CD4-positive, alpha-beta memory T cell (primary cell): ENCODE measurements around the gene EXOC4. TPM values are rescaled to one million over a fixed set of nuclear protein-coding genes. Genes with fewer than 3 reads are reported as not detected.
A peak's percentile ranks its signal among the peaks of the same experiment; 100 is the strongest.

ENCODE experiments used
- CTCF ChIA-PET: fragments of 350-600 bp; sonication (Branson Sonifier 250); formaldehyde crosslinking; loops from one replicate; lab custom pipeline; 2021; ENCODE audit warnings: inconsistent platforms; ENCODE audit not compliant: partially characterized antibody; lab: Charles Lee
- POLR2A ChIA-PET: fragments of 350-600 bp; sonication (Branson Sonifier 250); formaldehyde crosslinking; loops from one replicate; lab custom pipeline; 2021; ENCODE audit not compliant: partially characterized antibody; lab: Charles Lee
- DNase-seq, 5 donors: peaks; one replicate each; pipeline versions ENCODE4 v3.0.0 to v3.0.0-alpha.2; 2020 to 2022; ENCODE audit warnings: mixed read lengths in 1 of 5
- H3K27ac ChIP-seq: one replicate; pipeline ENCODE4 v1.7.0; 2013; ENCODE audit warnings: low read depth, low read length
- H3K27me3 ChIP-seq: 2 replicates; pipeline ENCODE4 v1.7.0; 2013; ENCODE audit warnings: mild to moderate bottlenecking, low read length, moderate library complexity; ENCODE audit not compliant: insufficient read depth
- H3K36me3 ChIP-seq: 2 replicates; pipeline ENCODE4 v1.7.0; 2013; ENCODE audit warnings: mild to moderate bottlenecking, low read length, moderate library complexity; ENCODE audit not compliant: insufficient read depth
- H3K4me1 ChIP-seq: 2 replicates; pipeline ENCODE4 v1.7.0; 2013; ENCODE audit warnings: mild to moderate bottlenecking, low read length, moderate library complexity; ENCODE audit not compliant: insufficient read depth
- H3K4me3 ChIP-seq, 2 donors: one replicate each; pipeline ENCODE4 v1.7.0; 2013; ENCODE audit warnings: low read length in 2 of 2, mild to moderate bottlenecking in 1 of 2
- H3K9me3 ChIP-seq, 2 donors: one replicate each; pipeline ENCODE4 v1.7.0; 2013; ENCODE audit warnings: low read length in 2 of 2, control low read depth in 1 of 2; ENCODE audit not compliant: control insufficient read depth in 1 of 2
- H3K27ac Mint-ChIP-seq, 7 donors: one replicate each; pipeline ENCODE4 v1.8.0; 2020 to 2021; ENCODE audit warnings: mixed read lengths in 7 of 7, mild to moderate bottlenecking in 6 of 7, inconsistent platforms in 3 of 7, moderate library complexity in 3 of 7
- H3K27me3 Mint-ChIP-seq, 2 donors: one replicate each; pipeline ENCODE4 v1.8.0; 2020 to 2021; ENCODE audit warnings: mixed read lengths in 2 of 2
- H3K36me3 Mint-ChIP-seq, 2 donors: one replicate each; pipeline ENCODE4 v1.8.0; 2020 to 2021; ENCODE audit warnings: mixed read lengths in 2 of 2, inconsistent platforms in 1 of 2, mild to moderate bottlenecking in 1 of 2
- H3K4me1 Mint-ChIP-seq, 4 donors: one replicate each; pipeline ENCODE4 v1.8.0; 2020 to 2021; ENCODE audit warnings: mixed read lengths in 4 of 4, mild to moderate bottlenecking in 1 of 4
- H3K4me3 Mint-ChIP-seq, 8 donors: one replicate each; pipeline ENCODE4 v1.8.0; 2020 to 2021; ENCODE audit warnings: mixed read lengths in 8 of 8, mild to moderate bottlenecking in 7 of 8, moderate library complexity in 6 of 8, inconsistent platforms in 3 of 8
- H3K9me3 Mint-ChIP-seq, 8 donors: one replicate each; pipeline ENCODE4 v1.8.0; 2020 to 2021; ENCODE audit warnings: mixed read lengths in 8 of 8, mild to moderate bottlenecking in 5 of 8, inconsistent platforms in 3 of 8, moderate library complexity in 1 of 8
- intact Hi-C: fragments of 100-400 bp; cut with micrococcal nuclease; formaldehyde crosslinking; loops from one replicate; pipeline ENCODE4 v1.15.1; 2023
- polyA plus RNA-seq, 2 donors: library from polyadenylated mRNA; unstranded; fragments of 300-500 nt; fragmentation: Illumina TruSeq; gene quantifications; one replicate each; pipeline ENCODE4 v1.2.3, GENCODE V29; 2021
- total RNA-seq, 2 experiments: library from RNA; stranded (reverse); gene quantifications; one replicate each; pipeline ENCODE4 v1.2.3, GENCODE V29; 2021

The EXOC4 gene
- total and polyA plus RNA-seq, 4 experiments from 2014 or later: 33.8 to 81.2 (median 58.1) TPM

DNA sequence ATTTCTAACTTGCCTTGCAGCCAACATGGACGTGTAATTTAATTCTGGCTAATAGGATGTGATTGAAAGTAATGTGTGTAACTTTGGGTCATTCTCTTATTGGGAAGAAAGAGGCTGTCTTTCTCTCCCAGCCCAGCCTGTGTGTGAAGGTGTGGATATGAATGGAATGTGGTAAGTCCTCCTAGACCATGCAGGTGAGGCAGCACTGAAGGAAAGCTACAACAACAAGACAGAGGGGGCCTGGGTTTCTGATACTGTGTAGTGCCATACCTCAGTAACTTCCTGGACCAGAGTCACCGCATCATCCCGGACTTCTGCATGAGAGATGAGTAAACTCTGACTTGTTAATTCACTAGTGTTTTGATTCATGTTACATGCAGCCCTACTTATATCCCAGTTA lies 237.0 kb downstream of the EXOC4 start:
- POLR2A ChIA-PET: no interaction called here
- Mint-ChIP-seq H3K4me3 (no peak overlapping the region), H3K36me3 (peaks cover 16 to 53% of the 10 kb centered on the region in 2 donors), H3K9me3 (peaks cover 0 to 4% (median 0%) of the 10 kb centered on the region in 8 donors), H3K4me1 (peaks cover 0 to 5% (median 3%) of the 10 kb centered on the region in 4 donors), H3K27ac (no peak overlapping the region), H3K27me3 (no peaks in the 10 kb centered on the region)
- Histone ChIP-seq H3K27ac (no peak overlapping the region), H3K36me3 (no peaks in the 10 kb centered on the region), H3K4me1 (no peaks in the 10 kb centered on the region), H3K9me3 (no peaks in the 10 kb centered on the region), H3K27me3 (no peaks in the 10 kb centered on the region), H3K4me3 (no peak overlapping the region)
- intact Hi-C loops: no loop called here
- CTCF ChIA-PET: no interaction called here
- no peak for DNase-seq

DNA sequence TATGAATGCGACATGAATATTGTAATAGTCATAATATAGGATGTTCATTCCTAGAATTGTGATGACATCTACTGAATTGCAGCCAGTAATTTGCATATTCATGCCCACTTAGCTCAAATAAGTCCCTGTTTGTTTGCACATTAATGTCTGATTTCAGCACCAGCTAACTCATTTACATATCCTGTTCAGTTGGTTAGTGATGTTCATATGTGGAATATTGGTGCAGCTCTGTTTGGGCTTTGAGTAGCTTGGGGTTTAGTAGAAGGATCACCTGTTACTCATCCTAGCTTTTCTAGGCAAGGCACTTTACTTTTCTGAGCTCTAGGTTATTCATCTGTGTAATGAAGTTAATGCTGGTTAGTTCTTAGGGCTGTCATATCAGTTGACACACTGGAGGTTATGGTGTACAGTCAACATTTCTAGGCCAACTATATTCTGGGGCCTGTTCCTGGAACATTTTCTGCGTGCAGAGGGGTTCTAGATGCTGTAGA lies 238.4 kb downstream of the EXOC4 start:
- no peak overlapping the region for H3K4me3 Mint-ChIP-seq
- H3K27ac Mint-ChIP-seq: no peak overlapping the region

GRCh38 chr7:133491846-133492652 lies 239.2 kb downstream of the EXOC4 start:
- Mint-ChIP-seq H3K4me3 (no peak overlapping the region), H3K27me3 (no peaks in the 10 kb centered on the region), H3K4me1 (peaks cover 0 to 5% (median 2%) of the 10 kb centered on the region in 4 donors), H3K36me3 (peaks cover 17 to 60% of the 10 kb centered on the region in 2 donors), H3K9me3 (peaks cover 0 to 4% (median 0%) of the 10 kb centered on the region in 8 donors), H3K27ac (no peak overlapping the region)
- Histone ChIP-seq H3K27ac (no peak overlapping the region), H3K9me3 (no peaks in the 10 kb centered on the region), H3K36me3 (no peaks in the 10 kb centered on the region), H3K27me3 (no peaks in the 10 kb centered on the region), H3K4me3 (no peak overlapping the region), H3K4me1 (no peaks in the 10 kb centered on the region)
- CTCF ChIA-PET: no interaction called here
- DNase-seq: no peak
- intact Hi-C loops: no loop called here
- POLR2A ChIA-PET: no interaction called here

More for the DNA sequence above, 238.4 kb downstream of the EXOC4 start:
- intact Hi-C loops: no loop called here
- ChIA-PET POLR2A (no interaction called here), CTCF (no interaction called here)
- Histone ChIP-seq H3K27me3 (no peaks in the 10 kb centered on the region), H3K36me3 (no peaks in the 10 kb centered on the region), H3K27ac (no peak overlapping the region), H3K4me1 (no peaks in the 10 kb centered on the region), H3K4me3 (no peak overlapping the region), H3K9me3 (no peaks in the 10 kb centered on the region)
- H3K9me3 Mint-ChIP-seq: peaks cover 0 to 4% (median 0%) of the 10 kb centered on the region in 8 donors
- peaks cover 0 to 5% (median 2%) of the 10 kb centered on the region in 4 donors for H3K4me1 Mint-ChIP-seq
- H3K27me3 Mint-ChIP-seq: no peaks in the 10 kb centered on the region
- no peak for DNase-seq
- H3K36me3 Mint-ChIP-seq: peaks cover 14 to 55% of the 10 kb centered on the region in 2 donors

GRCh38 chr7:133497061-133497460 lies 244.2 kb downstream of the EXOC4 start:
- CTCF ChIA-PET: interaction anchor here (0.7 kb wide), 1 partner anchor 1208 kb away, joined by 3 read pairs; no protein-coding TSS in a partner anchor

DNA sequence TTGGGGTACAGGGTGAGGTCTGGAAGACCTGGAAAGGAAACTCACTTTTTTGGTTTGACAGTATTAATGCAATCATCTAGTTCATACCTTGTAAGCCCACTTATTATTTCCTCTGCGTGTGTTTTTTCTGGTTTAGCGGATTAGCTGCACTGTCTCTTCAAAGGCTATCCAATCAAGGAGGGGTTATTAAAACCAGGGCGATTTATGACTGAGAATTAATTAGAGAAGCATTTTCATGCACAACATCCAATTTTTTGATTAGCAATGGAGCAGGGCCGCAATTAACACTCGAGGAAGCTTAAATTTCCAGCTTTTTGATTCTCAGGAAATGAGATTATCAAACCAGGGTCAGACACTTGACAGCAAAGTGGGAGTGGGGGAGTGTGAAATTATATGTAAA lies 248.9 kb downstream of the EXOC4 start:
- Histone ChIP-seq H3K4me1 (no peaks in the 10 kb centered on the region), H3K9me3 (no peaks in the 10 kb centered on the region), H3K36me3 (no peaks in the 10 kb centered on the region), H3K4me3 (no peak overlapping the region), H3K27me3 (no peaks in the 10 kb centered on the region), H3K27ac (no peak overlapping the region)
- Mint-ChIP-seq H3K4me1 (no peaks in the 10 kb centered on the region), H3K27me3 (no peaks in the 10 kb centered on the region), H3K27ac (peak overlapping the region in 1 of 7 donors; percentile 80), H3K9me3 (peaks cover 0 to 7% (median 0%) of the 10 kb centered on the region in 8 donors), H3K36me3 (peaks cover 12 to 31% of the 10 kb centered on the region in 2 donors), H3K4me3 (no peak overlapping the region)
- intact Hi-C loops: no loop called here
- CTCF ChIA-PET: no interaction called here
- no peak for DNase-seq
- POLR2A ChIA-PET: no interaction called here

More at GRCh38 chr7:133497061-133497460, 244.2 kb downstream of the EXOC4 start:
- no peaks in the 10 kb centered on the region for H3K27me3 Mint-ChIP-seq
- Histone ChIP-seq H3K4me3 (no peak overlapping the region), H3K4me1 (no peaks in the 10 kb centered on the region), H3K27me3 (no peaks in the 10 kb centered on the region), H3K9me3 (no peaks in the 10 kb centered on the region), H3K36me3 (no peaks in the 10 kb centered on the region), H3K27ac (no peak overlapping the region)
- DNase-seq: no peak
- H3K9me3 Mint-ChIP-seq: peaks cover 0 to 6% (median under 1%) of the 10 kb centered on the region in 8 donors
- no peak overlapping the region for H3K27ac Mint-ChIP-seq
- no peak overlapping the region for H3K4me3 Mint-ChIP-seq
- intact Hi-C loops: no loop called here
- H3K36me3 Mint-ChIP-seq: peaks cover 25 to 54% of the 10 kb centered on the region in 2 donors
- peaks cover 0 to 1% (median 0%) of the 10 kb centered on the region in 4 donors for H3K4me1 Mint-ChIP-seq
- POLR2A ChIA-PET: no interaction called here

DNA sequence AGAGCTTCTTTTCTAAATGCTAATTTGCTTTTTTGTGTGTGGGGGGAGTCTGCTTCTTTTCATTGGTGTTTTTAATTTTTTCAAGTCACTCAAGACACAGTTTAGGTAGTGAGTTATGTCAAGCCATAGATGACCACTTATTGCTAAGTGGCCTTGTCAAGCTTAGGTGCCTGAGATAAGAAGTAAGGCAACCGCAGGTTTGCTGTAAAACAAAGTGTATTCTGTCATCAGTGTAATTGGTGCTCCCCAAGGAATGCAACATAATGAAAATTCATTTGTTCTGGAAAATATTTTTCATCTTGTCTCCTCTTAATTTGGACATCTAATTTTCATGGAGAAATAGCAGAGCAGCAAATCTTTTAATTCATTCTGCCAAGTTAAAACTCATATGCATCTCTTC lies 249.6 kb downstream of the EXOC4 start:
- ChIA-PET POLR2A (no interaction called here), CTCF (no interaction called here)
- H3K4me3 Mint-ChIP-seq: peak overlapping the region in 1 of 8 donors; percentile 36
- no peak overlapping the region for H3K27ac Mint-ChIP-seq
- no peaks in the 10 kb centered on the region for H3K27me3 ChIP-seq
- H3K4me1 Mint-ChIP-seq: no peaks in the 10 kb centered on the region
- H3K36me3 ChIP-seq: no peaks in the 10 kb centered on the region
- no peaks in the 10 kb centered on the region for H3K9me3 ChIP-seq
- H3K4me1 ChIP-seq: no peaks in the 10 kb centered on the region
- peaks cover 12 to 29% of the 10 kb centered on the region in 2 donors for H3K36me3 Mint-ChIP-seq
- no peak overlapping the region for H3K4me3 ChIP-seq
- no peaks in the 10 kb centered on the region for H3K27me3 Mint-ChIP-seq
- no peak for DNase-seq
- intact Hi-C loops: no loop called here
- peaks cover 0 to 7% (median 0%) of the 10 kb centered on the region in 8 donors for H3K9me3 Mint-ChIP-seq
- no peak overlapping the region for H3K27ac ChIP-seq

DNA sequence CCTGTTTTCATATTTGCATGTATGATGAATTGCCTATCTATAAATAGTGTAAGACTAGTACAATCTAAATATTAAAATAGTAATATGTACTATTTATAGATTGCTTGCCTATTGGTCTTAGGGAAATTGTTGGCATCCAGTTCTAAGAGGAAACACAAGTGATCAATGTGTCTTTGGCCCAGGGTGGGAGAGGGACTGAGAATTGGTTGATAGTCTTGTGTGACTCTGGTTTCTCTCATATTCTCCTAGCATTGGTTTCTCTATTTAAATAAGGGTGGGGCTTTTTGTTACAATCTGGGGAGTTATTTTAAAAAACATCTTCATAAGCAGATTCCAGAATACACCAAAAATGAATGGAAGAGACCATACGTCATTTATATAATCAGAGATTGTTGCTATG lies 250.1 kb downstream of the EXOC4 start:
- POLR2A ChIA-PET: no interaction called here
- peaks cover 0 to 7% (median 0%) of the 10 kb centered on the region in 8 donors for H3K9me3 Mint-ChIP-seq

More for the DNA sequence above, 250.1 kb downstream of the EXOC4 start:
- Mint-ChIP-seq H3K4me3 (no peak overlapping the region), H3K4me1 (no peaks in the 10 kb centered on the region), H3K36me3 (peaks cover 10 to 27% of the 10 kb centered on the region in 2 donors), H3K27ac (no peak overlapping the region), H3K27me3 (no peaks in the 10 kb centered on the region)
- DNase-seq: no peak
- Histone ChIP-seq H3K4me1 (no peaks in the 10 kb centered on the region), H3K4me3 (no peak overlapping the region), H3K27me3 (no peaks in the 10 kb centered on the region), H3K36me3 (no peaks in the 10 kb centered on the region), H3K9me3 (no peaks in the 10 kb centered on the region), H3K27ac (no peak overlapping the region)
- CTCF ChIA-PET: no interaction called here
- intact Hi-C loops: no loop called here
